Pulmonary artery endothelial cell (primary cell): ENCODE results near the gene NAT14. TPM values are rescaled to one million over a fixed set of nuclear protein-coding genes. Genes with fewer than 3 reads are reported as not detected.
"Not testable (repeated sequence)": the region's sequence is repeated elsewhere in the genome, so short reads cannot be mapped to it uniquely, and the experiment has no call there.

Experiments used
- DNase-seq: peaks from one replicate; pipeline ENCODE4 v3.0.0-alpha.2; 2011; ENCODE audit warnings: low read depth, low spot score
- total RNA-seq: library from RNA; depleted of rRNA; stranded (reverse); fragments of >200 nt; gene quantifications from 2 replicates; pipeline ENCODE4 v1.2.3, GENCODE V29; 2014

Gene NAT14
- total RNA-seq, 1 donor from 2014 or later: 21.2 TPM

DNA sequence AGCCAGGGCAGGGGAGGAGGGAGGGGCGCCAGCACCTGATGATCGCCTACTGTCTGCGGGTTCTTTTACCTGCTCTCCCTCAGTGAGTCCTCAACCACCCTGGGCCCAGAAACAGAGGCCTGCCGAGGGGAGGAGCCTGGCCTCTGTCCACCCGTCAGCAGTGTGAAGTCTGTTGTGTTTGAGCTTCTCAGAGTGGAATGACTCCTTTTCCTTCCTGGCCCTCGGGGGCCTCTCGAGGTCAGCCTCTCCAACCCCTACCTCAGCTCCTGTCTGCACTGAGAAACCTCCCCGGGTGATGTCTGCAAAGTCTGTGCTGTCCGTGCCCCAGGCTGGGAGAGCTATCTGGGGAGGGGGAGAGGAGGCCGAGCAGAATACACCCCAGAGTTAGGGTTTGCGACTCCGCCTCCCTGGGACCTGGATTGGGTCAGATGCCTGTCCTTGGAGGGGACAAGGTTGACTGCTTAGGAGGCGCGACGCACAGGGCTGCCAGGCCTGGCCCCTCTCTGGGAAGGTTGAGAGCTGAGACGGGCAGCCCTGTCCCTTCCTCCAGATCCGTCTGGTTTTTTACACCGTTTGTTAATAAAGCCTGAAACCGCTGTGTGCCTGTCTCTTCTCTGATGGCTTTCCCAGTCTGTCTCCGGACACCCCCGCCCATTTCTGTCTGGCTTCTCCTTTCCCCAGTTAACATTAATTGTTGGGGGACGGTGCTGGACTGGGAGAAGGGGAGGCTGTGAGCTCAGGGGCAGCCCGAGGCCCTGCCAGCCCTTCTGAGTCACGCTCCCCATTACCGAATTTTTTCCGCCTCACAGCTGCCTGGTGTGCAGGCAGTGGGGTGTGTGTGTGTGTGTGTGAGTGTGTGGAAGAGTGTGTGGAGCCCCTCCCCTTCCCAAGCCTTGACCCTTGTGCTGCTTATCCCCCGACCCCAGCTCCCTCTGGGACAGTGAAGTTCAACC lies 2.3 kb downstream of the NAT14 start:
- DNase-seq: peak; percentile 79

DNA sequence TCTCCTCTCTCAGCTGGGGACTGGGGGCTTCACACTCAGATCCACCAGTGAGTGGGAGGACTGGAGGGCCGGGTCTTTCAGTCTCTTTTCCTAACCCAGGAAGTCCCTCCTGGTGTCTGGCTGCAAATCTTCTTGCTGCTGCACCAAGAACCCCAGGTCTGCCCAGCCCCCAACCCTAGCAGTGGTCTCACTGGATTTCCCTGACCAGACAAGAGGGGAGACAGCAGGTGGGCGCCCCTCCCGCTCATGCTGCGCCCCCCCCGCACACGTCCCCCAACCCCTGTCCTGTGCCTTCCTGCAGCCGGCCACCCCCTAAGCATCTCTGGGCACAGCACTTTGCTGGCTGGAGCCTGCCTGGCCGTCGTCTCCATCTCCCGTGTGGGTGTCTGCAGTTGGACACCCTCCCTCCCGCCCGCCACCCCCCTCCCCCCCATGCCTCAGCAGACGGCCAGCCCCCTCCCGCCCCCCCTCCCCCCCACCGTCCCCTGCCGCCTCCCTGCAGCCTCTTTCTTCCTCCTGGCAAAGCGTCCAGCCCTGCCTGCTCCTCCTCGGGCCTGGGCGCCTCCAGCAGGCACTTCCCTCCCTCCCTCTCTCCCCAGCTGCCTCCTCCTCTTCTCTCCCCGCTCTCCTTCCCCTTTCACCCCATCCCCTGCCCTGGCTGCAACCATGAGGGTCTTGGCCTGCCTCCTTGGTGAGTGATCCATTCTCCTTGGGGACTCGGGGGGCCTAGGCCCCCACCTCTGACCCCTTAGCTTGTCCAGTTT lies 3.1 kb downstream of the NAT14 start, which contains the start of gene SSC5D:
TSS of gene SSC5D (plus strand) at position 513 of the 764 bp plus-strand sequence. CDS start at position 667, 154 bp downstream.
- no peak for DNase-seq

DNA sequence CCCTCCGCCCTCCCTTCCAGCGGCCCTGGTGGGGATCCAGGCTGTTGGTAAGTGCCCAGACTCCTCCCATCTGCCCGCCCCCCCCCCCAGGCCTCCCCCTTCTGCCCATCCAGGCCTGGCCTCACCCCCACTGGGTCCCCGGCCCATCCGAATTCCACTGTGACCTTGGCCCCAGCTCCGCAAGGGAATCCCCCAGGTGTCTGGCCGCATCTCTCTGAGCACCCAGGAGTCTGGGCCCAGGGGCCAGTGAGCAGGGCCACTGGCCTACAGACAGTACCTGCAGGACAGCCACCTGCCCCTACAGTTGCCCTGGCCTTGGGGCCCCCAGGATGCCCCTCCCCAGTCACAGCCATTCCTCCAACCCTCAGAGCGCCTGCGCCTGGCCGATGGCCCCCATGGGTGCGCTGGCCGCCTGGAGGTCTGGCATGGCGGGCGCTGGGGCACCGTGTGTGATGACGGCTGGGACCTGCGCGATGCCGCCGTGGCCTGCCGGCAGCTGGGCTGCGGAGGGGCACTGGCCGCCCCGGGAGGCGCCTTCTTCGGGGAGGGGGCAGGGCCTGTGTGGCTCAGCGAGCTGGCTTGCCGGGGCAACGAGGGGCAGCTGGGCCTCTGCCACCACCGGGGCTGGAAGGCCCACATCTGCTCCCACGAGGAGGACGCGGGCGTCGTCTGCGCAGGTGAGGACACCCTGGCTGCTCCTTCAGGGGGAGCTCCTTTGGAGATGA lies 4.2 kb downstream of the NAT14 start:
- DNase-seq: no peak

DNA sequence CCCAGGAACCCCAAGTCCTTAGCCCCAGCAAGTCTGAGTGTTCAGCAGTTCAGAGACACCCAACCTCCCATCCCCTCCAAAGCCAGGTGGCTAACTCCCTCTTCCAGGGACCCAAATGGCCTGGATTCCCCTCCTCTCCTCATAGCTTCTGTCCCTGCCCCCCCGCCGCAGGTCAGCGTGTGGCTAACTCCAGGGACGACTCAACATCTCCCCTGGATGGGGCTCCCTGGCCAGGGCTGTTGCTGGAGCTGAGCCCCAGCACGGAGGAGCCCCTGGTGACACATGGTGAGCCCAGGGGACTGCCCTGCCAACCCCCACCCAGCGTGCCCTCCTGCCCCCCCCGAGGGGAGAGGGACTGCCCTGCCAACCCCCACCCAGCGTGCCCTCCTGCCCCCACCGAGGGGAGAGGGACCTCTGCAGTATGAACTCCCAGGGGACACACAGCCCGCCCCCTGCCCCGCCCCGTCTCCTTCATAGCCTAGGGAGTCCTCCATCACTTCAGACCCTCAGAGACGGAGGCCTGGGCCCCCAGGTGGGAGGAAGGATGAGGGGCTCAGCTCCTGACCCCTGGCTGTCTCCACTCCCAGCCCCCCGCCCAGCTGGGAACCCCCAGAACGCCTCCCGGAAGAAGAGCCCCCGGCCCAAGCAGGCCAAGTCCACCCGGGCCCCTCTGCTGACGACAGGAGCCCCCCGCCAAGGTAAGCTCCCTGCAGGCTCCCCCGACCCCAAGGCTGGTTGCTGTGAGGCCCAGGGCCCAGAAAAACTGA lies 4.9 kb downstream of the NAT14 start:
- DNase-seq: no peak

DNA sequence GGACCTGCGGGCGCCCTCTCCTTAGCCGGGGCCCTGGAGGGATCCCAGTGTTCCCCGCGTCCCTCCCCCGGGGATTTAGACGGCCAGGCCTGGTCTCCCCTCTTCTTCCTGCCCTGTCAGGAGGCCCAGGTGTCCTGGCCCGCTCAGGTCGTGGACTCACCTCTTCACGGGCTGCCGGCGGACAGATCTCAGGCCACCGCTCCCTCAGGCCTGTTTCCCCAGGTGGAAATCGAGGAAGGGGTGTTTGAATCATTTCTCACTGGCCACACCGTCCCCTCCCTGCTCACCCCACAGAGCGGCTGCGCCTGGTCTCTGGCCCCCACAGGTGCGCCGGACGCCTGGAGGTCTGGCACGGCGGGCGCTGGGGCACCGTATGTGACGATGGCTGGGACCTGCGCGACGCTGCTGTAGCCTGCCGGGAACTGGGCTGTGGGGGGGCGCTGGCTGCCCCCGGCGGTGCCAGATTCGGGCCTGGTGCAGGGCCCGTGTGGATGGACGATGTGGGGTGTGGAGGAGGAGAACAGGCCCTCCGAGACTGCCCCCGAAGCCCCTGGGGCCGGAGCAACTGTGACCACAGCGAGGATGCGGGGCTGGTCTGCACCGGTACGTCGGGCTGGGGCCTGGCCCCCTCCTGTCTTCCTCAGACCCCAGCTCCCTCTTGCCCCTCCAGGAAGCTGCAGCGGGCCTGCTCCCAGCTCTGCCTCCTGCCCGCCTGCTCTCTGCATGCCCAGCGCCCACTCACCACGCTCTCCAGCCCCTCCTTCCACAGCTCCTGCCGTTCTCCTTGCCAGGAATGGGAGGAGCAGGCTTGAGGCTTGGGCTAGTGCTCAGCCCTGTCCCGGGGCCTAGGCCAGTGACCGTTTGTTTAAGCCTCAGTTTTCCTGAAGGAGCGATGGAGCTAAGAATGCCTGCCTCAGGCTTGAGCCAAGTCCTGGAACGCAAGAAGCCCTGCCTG lies 5.8 kb downstream of the NAT14 start:
- no peak for DNase-seq

DNA sequence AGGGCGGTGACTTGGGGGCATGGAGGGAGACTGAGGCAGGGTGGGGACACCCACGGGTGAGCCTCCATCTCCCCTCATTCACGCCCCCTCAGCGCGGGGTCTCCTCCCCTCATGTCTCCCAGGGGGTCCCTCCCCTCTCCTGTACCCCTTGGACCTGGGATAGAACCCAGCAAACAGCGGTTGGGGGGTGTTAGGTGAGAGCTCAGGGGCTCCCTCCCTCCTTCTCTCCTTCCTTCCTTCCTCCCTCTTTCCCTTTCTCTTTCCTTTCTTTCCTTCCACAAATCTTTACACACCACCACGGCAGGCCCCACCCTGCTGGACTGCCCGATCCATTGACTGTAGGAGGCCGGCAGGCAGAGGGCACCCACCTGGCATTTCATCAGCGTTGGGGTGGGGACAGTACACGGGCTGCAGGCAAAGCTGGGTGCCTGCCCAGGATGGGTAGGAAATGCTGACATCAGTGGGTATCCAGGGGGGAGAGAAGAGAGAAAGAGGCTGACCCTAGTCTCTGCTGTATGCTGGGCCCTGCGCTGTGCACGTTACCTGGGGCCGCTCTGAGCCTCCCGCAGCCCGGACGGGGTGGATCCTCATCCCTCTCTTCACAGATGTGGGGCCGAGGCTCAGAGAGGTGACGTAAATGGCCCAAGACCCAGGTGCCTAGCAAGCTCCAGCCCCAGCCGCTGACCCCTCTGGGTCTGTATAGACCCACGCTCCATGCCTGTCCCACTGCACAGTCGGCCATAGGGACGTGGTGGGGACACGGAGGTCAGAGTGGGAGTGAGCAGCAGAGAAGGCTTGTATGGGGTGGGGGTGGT lies 6.8 kb downstream of the NAT14 start:
- no peak for DNase-seq

DNA sequence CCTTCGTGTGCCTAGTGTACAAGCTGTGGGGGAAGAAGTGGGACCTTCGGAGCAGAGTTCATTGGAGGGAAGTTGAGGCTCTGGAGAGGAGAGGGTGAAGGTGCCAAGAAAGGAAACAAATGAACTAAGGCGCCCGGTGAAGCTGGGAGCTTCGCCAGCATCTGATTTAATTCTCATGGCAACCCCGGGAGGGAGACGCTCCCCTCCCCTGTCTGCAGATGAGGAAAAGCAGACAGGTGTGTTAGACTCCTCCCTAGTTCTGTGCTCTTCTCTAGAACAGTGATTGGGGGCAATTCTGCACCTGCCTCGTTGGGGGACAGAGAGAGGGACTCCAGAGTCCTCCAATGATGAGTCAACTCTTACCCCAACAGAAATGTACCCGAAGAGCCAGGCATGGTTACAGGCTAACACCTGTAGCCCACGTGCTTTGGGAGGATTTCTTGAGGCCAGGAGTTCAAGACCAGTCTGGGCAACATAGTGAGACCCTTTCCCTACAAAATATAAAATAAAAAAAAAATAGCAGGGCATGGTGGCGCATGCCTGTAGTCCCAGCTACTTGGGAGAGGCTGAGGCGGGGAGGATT lies 7.5 kb downstream of the NAT14 start:
- DNase-seq: no peak

DNA sequence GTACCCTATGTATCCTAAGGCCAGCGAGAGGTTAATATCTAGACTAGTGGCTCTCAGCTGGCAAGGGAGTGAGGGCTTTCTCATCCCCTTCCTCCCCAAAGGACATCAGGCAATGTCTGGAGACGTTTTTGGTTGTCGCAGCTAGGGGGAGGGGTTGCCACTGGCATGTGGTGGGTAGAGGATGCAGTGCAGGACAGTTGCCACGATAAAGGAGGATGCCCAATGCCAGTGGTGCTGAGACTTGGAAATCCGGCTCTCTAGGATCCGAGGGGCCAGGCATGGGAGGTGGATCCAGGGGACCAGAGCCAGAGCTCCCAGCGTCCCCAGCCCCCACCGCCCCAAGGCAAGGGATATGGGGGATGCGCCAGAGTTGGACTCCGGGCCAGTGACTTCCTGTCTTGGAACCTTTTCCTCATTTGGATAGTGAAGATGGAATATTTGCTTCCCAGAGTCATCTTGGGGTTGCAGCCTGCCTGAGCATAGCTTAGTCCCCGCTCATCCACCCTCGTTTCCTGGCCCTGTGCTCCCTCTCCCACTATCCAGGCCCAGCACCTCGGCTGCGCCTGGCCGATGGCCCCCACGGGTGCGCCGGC lies 8.2 kb downstream of the NAT14 start:
- DNase-seq: no peak

DNA sequence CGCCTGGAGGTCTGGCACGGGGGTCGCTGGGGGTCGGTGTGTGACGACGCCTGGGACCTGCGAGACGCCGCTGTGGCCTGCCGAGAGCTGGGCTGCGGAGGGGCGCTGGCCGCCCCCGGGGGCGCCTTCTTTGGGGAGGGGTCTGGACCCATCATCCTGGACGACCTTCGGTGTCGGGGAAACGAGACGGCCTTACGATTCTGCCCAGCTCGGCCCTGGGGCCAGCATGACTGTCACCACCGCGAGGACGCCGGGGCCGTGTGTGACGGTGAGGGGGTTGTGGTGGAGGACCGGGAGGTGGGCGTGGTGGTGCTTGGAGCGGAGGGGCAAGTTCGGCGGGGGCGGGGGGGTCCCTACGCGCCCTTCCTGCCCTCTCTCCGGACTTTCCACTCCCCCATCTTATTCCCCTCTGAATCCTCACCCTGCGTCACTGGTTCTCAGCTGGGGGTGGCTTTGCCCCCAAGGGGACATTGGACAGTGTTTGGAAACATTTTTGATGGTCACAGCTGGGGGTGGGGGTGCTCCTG lies 8.7 kb downstream of the NAT14 start:
- no peak for DNase-seq

DNA sequence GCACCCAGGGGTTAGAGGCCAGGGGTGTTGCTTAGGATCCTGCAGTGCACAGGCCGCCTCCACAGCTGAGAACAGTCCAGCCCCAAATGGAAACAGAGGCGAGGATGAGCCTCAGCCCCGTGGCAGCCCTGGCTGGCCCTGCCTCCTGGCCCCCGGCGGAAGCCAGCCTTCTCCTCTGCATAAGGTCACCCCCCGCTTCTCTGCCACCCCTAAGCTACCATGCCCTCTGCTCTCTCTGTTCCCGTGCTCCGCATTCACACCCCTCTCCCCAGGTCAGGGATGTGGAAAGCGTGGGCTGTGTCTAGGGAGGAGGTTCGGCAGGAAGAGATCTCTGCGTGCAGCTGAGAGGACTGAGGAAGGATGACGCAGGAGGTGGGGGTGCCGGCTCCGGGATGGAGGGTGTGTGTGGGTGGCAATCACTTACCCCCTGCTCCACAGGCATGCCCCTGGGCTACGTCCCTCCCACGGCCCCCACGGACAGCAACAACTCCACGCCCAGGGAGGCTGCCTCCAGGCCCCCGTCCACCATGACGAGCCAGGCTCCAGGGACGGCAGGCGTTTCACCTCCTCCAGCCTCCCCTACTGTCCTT lies 9.3 kb downstream of the NAT14 start:
- no peak for DNase-seq

DNA sequence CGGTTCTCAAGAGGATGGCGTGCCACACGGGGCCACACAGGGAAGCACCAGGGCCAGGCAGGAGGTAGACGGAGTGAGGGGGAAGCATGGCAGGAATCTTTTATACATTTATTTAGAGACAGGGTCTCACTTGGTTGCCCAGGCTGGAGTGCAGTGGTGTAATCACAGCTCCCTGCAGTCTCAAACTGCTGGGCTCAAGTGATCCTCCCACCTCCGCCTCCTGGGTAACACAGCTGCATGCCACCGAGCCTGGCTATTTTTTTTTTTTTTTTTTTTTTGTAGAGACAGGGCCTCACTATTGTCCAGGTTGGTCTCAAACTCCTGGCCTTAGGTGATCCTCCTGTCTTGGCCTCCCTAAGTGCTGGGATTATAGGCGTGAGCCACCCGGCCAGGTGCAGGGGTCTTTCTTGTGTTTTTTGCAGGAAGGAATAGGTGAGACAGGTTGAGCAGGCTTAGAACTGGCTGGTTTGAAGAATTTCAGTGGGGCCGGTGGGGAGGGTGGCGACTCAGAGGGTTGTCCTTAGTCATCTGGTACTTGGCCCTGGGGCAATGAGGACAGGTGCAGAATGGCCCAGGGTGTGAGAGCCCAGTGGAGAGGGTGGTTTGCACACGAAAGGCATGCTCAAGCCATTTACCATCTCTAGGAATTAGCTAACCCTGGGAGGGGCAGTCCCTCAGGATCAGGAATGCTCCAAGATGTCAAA lies 10.8 kb downstream of the NAT14 start:
- no peak for DNase-seq

DNA sequence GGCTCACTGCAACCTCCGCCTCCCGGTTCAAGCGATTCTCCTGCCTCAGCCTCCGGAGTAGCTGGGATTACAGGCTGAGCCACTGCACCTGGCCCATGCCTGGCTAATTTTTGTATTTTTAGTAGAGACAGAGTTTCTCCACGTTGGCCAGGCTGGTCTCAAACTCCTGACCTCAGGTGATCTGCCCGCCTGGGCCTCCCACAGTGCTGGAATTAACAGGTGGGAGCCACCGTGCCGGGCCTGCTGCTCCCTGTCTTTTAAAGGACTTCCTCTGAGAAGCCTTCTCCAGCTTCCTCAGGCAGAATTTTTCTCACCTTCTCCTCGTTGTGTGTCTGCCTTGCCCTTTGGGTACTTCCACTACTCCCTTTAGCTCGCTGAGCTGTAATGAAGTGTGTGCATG lies 11.8 kb downstream of the NAT14 start:
- not testable (repeated sequence) for DNase-seq

DNA sequence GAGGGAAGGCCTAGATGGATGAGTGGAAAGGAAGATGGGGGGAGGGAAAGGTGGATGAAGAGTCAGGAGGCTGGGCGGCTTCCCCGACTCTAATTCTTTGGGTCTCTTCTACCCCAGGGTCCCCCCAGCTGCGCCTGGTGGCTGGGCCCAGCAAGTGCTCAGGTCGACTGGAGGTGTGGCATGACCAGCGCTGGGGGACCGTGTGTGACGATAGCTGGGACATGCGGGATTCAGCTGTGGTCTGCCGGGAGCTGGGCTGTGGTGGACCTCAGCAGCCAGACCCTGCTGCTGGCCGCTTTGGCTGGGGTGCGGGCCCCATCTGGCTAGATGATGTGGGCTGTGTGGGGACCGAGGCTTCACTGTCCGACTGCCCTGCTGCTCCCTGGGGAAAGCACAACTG lies 12.8 kb downstream of the NAT14 start:
- no peak for DNase-seq

DNA sequence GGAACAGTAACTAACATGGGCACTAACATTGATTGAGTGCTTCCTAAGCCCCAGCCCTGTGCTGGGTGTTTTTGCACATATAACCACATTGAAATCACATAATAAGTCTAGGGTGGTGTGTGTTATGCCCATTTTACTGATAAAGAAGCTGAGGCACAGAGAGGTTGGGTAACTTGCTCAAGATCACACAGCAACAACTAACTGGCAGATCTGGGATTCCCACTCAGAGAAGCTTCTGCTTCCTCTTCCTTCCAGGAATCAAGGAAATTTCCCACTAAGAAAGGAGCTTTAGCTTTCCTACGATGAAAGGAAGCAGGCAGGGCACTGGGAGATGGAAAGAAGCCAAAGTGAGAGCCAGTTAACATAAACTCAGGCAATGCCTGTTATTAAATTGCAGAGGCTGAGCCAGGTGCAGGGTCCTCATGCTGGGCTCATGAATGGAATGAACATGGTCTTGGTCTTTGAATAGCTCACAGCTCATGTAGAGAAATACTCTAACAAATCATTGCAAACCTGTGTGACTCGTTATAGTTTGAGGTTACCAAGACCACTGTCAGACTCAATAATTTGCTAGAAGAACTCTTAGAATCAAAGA lies 13.4 kb downstream of the NAT14 start:
- no peak for DNase-seq

DNA sequence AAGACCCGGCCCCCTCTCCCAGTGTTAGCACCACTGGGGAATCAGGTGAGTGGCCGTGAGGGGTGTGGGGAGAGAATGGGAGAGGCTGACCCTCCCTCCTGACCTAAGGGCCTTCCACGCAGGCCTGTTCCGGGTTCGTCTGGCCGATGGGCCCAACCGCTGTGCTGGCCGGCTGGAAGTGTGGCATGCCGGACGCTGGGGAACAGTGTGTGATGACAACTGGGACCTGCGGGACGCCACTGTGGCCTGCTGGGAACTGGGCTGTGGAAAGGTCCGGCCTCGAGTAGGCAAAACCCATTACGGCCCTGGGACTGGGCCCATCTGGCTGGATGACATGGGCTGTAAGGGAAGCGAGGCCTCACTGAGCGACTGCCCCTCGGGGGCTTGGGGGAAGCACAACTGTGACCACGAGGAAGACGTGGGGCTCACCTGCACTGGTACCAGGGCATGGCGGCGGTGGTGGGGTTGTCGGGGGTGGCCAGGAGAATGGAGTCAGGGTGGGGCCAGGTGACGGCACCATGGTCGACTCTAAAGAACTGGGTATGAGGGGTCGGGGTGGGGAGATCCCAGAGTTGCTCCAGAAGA lies 15.5 kb downstream of the NAT14 start:
- no peak for DNase-seq
